Measurements from ENCODE around the gene SART3. TPM values are rescaled to one million over a fixed set of nuclear protein-coding genes. Genes with fewer than 3 reads are reported as not detected.

The SART3 gene
- total RNA-seq, 4 donors from 2014 or later: 67.8 to 205 (median 77.7) TPM

DNA sequence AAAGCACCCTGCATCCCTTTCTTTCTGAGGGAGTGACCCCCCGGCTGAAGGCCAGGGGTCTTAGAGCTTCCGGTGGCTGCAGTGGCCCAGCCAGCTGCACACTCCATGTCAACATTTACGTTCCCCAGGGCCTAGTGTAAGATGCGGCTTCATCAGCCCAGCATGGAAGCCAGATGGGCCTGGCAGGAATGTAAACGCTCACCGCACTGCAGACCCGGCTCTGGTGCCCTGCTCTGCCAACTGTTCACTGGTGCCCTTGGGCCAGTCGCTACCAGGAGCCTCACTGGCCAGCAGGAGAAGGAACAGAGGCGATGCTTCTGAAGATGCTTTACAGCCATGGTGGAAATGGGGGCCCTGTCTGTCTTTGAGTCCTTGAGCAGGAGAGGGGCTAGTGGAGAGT, 45.5 kb upstream of the SART3 start:
- Histone ChIP-seq H3K36me3 (no peaks in the 10 kb centered on the region), H3K4me1 (no peaks in the 10 kb centered on the region), H3K9me3 (no peaks in the 10 kb centered on the region), H3K4me3 (no peak overlapping the region), H3K27me3 (no peaks in the 10 kb centered on the region), H3K27ac (no peak overlapping the region)
- no peak for DNase-seq
- no peak for TF ChIP-seq POLR2A (IDR thresholded peaks at IDR 0.05)
- TF ChIP-seq, protein P1, sequence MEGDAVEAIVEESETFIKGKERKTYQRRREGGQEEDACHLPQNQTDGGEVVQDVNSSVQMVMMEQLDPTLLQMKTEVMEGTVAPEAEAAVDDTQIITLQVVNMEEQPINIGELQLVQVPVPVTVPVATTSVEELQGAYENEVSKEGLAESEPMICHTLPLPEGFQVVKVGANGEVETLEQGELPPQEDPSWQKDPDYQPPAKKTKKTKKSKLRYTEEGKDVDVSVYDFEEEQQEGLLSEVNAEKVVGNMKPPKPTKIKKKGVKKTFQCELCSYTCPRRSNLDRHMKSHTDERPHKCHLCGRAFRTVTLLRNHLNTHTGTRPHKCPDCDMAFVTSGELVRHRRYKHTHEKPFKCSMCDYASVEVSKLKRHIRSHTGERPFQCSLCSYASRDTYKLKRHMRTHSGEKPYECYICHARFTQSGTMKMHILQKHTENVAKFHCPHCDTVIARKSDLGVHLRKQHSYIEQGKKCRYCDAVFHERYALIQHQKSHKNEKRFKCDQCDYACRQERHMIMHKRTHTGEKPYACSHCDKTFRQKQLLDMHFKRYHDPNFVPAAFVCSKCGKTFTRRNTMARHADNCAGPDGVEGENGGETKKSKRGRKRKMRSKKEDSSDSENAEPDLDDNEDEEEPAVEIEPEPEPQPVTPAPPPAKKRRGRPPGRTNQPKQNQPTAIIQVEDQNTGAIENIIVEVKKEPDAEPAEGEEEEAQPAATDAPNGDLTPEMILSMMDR (IDR thresholded peaks at IDR 0.05): no peak

DNA sequence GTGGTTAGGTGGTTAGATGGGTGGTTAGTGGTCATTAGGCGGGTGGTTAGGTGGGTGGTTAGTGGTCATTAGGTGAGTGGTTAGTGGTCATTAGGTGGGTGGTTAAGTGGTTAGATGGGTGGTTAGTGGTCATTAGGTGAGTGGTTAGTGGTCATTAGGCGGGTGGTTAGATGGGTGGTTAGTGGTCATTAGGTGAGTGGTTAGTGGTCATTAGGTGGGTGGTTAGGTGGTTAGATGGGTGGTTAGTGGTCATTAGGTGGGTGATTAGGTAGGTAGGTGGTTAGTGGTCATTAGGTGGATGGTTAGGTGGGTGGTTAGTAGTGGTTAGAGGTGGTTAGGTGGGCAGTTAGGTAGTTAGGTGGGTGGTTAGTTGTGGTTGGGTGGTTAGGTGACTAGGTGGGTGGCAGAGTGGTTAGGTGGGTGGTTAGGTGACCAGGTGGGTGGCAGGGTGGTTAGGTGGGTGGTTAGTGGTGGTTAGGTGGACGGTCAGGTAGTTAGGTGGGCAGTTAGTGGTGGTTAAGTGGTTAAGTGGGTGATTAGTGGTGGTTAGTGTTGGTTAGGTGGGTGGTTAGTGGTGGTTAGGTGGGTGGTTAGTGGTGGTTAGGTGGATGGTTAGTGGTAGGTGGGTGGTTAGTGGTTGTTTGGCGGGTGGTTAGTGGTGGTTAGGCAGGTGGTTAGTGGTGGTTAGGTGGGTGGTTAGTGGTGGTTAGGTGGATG, 44.9 kb upstream of the SART3 start:
- Histone ChIP-seq H3K27ac (no peak overlapping the region), H3K4me1 (no peaks in the 10 kb centered on the region), H3K36me3 (no peaks in the 10 kb centered on the region), H3K4me3 (no peak overlapping the region), H3K27me3 (no peaks in the 10 kb centered on the region), H3K9me3 (no peaks in the 10 kb centered on the region)
- DNase-seq: no peak
- no peak for TF ChIP-seq POLR2A (IDR thresholded peaks at IDR 0.05)
- TF ChIP-seq, protein P1 (IDR thresholded peaks at IDR 0.05): no peak

DNA sequence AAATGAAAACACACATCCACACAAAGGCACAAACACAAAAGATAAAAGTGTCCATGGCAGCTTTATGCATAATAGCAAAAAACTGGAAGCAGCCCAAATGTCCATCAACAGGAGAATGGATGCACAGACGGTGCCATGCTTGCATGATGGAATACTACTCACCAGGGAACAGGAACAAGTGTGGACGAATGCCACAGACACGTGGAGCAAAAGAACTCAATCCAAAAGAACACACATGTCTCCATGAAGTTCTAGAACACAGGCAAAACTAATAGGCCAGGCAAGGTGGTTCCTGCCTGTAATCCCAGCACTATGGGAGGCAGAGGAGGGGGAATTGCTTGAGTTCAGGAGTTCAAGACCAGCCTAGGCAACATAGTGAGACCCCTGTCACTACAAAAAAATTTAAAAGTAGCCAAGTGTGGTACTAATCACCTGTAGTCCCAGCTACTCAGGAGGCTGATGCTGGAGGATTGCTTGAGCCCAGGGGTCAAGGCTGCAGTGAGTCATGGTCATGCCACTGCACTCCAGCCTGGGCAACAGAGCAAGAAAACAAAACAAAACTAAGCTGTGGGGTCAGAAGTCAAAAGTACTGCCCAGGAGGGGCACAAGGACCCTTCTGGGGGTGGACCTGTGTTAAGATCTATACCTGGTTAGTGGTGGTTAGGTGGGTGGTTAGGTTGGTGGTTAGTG, 44.2 kb upstream of the SART3 start:
- no peaks in the 10 kb centered on the region for H3K9me3 ChIP-seq
- no peaks in the 10 kb centered on the region for H3K4me1 ChIP-seq
- H3K27me3 ChIP-seq: no peaks in the 10 kb centered on the region
- no peak overlapping the region for H3K27ac ChIP-seq
- H3K4me3 ChIP-seq: no peak overlapping the region
- DNase-seq: no peak
- TF ChIP-seq POLR2A (IDR thresholded peaks at IDR 0.05): no peak
- TF ChIP-seq, protein P1 (IDR thresholded peaks at IDR 0.05): no peak
- no peaks in the 10 kb centered on the region for H3K36me3 ChIP-seq

DNA sequence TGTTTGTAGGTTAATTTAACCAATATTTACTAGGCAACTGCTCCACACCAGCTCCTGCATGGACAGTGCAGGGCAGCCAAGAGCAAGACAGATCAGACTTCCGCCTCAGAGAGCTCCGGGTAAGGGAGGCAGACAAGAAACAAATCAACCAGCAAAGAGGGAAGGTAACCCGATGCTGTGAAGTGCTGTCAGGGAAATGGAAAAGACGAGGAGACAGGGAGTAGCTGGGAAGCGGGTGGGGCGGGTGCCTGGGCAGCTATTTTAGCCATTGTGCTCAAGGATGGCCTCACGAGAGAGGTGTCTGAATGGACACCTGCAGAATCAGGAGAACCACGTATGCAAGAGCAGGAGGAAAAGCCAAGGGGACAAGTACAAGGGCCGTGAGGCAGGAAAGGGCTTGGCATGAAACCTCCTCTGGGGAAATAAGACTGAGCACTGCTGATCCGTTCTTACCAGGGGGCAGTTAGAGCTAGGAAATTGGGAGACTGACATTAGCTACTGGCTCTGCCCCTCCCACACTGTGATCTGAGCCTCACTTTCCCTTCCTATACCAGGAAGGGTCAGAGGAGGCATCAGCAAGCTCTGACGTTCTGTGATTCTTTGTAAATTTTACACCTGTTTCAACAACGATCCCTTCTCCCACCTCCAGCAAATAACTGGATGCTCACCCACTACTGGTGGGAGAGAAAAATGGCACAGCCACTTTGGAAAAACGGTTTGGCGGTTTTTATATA, 43.4 kb upstream of the SART3 start:
- Histone ChIP-seq H3K36me3 (no peaks in the 10 kb centered on the region), H3K27me3 (no peaks in the 10 kb centered on the region), H3K9me3 (no peaks in the 10 kb centered on the region), H3K4me3 (no peak overlapping the region), H3K4me1 (no peaks in the 10 kb centered on the region), H3K27ac (no peak overlapping the region)
- TF ChIP-seq POLR2A (IDR thresholded peaks at IDR 0.05): no peak
- TF ChIP-seq, protein P1 (IDR thresholded peaks at IDR 0.05): no peak
- no peak for DNase-seq

DNA sequence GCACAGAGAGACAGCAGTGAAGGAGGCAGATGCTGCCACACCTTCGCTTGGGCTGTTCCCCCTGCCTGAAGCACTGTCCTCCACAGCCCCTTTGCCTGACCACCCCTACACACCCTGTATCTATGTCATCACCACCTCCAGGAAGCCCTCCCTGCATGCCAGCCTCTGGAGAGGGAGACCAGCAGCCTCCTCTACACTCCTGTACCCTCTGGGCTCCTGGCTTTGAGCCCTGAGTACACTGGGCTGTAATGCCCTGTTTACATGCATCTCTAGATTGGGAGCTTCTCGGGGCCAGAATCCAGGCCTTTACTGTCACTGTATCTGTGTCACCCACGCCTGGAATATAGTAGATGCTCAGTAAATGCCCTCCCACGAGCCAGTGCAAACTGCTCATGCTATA, 42.8 kb upstream of the SART3 start:
- Histone ChIP-seq H3K4me1 (no peaks in the 10 kb centered on the region), H3K27me3 (no peaks in the 10 kb centered on the region), H3K9me3 (no peaks in the 10 kb centered on the region), H3K27ac (no peak overlapping the region), H3K4me3 (no peak overlapping the region), H3K36me3 (no peaks in the 10 kb centered on the region)
- DNase-seq: no peak
- TF ChIP-seq POLR2A (IDR thresholded peaks at IDR 0.05): no peak
- TF ChIP-seq, protein P1 (IDR thresholded peaks at IDR 0.05): no peak

Data from Peyer's patch (tissue), 4 donors.